ENCODE results near the gene SLMAP. TPM values are rescaled to one million over a fixed set of nuclear protein-coding genes. Genes with fewer than 3 reads are reported as not detected.

Gene SLMAP
- total RNA-seq, 1 donor from 2014 or later, result 29.2 TPM

- no peak for DNase-seq (ENCODE audit: low spot score)
- no peak for ATAC-seq
These were observed 200.7 kb downstream of the SLMAP start for GRCh38 chr3:57956833-57957174.

DNA sequence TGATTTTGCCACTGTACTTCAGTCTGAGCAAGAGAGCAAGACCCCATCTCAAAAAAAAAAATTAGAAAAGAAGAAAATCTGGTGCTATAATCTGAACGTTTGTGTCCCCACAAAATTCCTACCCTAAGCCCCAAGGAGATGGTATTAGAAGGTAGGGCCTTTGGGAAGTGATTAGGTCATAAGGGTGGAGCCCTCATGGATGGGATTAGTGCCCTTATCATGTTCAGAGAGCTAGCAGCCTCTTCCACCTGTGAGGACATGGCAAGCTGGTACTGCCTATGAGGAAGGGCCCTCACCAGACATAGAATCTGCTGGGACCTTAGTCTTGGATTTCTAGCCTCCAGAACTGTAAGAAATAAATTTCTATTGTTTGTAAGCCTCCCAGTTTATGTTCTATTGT, 201.7 kb downstream of the SLMAP start:
- DNase-seq (ENCODE audit: low spot score), result no peak
- ATAC-seq, result no peak

GRCh38 chr3:57958642-57959422, 202.7 kb downstream of the SLMAP start:
- peak; percentile 25 for ATAC-seq
- DNase-seq (ENCODE audit: low spot score), result no peak

DNA sequence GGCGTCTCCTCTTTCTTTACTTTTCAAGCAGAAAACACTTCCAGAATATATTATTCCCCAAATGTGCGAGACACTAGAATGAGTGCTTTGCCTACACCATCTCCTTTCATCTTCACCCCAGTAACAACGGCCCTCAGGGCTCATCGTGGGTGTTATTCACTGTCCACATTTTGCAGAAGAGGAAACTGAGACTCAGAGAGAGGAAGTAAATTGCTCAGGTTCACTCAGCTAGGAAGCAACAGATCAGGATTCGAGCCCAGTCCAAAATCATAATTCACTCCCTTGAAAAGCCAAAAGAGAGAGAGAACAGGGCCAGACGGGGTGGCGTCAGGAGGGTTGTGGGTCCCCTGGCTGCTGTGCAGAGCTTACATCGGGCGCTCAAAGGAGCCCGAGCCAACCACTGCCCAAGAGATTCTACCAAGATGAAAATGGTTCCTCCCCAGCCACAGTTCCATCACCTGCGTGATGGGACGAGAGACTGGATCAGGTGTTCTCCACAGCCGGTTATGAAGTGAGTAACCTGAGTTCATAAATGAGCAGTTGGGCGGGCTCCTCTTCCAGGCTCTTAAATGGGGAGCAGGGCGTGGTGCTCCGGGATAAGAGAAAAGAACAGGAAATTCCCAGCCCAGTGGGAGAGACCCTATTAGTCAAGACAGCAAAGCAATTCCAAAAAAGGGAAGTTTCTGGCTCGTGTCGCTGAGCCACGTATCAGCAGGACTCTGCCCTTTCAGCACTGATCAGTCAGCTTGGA, 203.5 kb downstream of the SLMAP start:
- ATAC-seq, result peak; percentile 27

GRCh38 chr3:57960174-57960505, 204.0 kb downstream of the SLMAP start:
- DNase-seq (ENCODE audit: low spot score) (no peak), ATAC-seq (no peak)

More for the DNA sequence above, 203.5 kb downstream of the SLMAP start:
- no peak for DNase-seq (ENCODE audit: low spot score)

GRCh38 chr3:57961177-57961827, 205.2 kb downstream of the SLMAP start:
- peak; percentile 21 for ATAC-seq

DNA sequence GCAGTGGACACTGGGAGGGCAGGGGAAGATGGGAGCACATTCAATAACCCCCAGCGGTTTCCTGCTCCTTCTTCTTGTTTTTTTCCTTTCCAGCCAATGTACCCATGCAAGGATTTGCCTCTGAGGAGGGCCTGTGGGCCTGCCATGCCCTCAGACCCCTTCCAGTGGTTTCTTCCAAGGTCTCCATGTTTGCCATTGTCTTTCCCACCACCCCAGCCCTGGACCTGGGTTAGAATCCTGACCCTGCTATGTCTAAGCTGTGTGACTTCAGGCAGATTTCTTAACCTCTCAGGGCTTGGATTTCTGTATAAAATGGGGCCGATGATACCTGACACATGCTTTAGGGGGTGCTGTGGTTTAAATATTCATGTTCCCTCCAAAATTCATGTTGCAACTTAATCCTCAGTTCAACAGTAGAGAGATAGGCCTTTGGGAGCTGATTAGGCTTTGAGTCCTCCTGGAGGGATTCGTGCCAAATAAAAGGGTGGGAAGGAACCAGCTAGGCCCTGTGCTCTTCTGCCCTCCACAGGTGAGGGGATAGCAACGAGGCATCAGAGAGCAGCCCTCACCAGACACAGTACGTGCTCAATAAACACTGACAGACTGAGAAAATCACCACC, 205.8 kb downstream of the SLMAP start:
- ATAC-seq (peak; percentile 24), DNase-seq (ENCODE audit: low spot score) (no peak)

More at GRCh38 chr3:57961177-57961827, 205.2 kb downstream of the SLMAP start:
- DNase-seq (ENCODE audit: low spot score), result no peak

- no peak for ATAC-seq
- DNase-seq (ENCODE audit: low spot score), result no peak
These were observed 206.3 kb downstream of the SLMAP start for GRCh38 chr3:57962448-57962834.

DNA sequence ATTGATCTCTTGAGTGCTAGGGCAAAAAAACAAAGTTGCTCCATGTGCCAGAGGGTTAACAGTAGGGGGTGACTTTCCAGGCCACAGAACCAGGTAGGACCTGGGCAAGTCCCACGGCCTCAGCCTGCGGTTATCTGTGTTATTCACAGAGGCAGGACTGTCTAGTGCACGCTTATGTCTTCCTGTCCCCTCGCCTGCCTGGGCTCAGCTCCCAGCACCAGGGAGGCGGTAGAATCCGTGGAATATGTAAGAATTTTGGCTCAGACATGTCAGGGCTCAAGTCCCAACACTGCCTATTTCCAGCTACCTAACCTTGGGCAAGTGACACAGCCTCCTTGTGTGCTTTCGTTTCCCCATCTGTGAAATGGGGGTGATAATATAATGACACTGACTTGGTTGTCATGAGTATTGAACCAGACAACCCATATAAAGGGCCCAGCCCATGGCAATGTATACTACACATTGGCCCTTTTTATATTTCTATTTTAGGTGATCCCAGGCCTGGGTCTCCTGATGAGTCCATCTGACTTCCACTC, 207.8 kb downstream of the SLMAP start:
- ATAC-seq (no peak), DNase-seq (ENCODE audit: low spot score) (no peak)

GRCh38 chr3:57966829-57967228, 210.7 kb downstream of the SLMAP start:
- DNase-seq (ENCODE audit: low spot score), result no peak
- ATAC-seq, result no peak

DNA sequence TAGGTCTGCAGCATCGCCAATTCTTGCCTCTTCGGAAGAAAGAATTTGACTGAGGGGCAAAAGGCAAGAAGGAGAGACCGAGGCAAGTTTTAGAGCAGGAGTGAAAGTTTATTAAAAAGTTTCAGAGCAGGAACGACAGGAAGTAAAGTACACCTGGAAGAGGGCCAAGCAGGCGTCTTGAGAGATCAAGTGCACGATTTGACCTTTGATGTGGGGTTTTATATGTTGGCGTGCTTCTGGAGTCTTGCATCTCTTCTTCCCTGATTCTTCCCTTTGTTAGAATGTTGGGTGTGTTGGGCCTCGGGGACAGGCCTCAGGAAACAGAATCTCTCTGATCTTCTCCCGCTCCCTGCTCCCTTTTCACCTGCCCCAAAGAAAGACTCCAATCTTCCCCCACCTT, 211.5 kb downstream of the SLMAP start:
- DNase-seq (ENCODE audit: low spot score), result no peak
- no peak for ATAC-seq

GRCh38 chr3:57968501-57968900, 212.4 kb downstream of the SLMAP start:
- ATAC-seq, result no peak
- DNase-seq (ENCODE audit: low spot score), result no peak

DNA sequence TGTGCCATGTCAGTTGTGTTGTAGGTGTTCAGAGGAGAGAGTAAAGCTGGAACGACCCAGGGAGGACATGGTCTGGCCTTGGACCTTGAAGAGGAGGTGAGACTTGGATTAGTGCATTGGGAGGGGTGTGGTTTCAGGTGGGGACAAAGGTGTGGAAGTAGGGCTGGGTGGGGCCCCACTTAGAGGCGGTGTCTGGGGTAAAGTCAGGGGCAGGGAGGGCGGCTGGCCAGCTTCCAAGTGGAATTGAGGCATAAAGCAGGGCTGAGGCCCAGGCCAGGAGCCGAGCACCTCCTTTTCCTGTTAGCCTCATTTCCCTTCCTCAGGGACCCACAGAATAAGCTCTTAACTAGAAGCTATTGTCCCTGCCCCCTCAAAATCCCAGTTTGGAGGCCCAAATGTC, 215.9 kb downstream of the SLMAP start:
- DNase-seq (ENCODE audit: low spot score), result no peak
- no peak for ATAC-seq

- ATAC-seq (no peak), DNase-seq (ENCODE audit: low spot score) (no peak)
These were observed 216.5 kb downstream of the SLMAP start for GRCh38 chr3:57972531-57973111.

DNA sequence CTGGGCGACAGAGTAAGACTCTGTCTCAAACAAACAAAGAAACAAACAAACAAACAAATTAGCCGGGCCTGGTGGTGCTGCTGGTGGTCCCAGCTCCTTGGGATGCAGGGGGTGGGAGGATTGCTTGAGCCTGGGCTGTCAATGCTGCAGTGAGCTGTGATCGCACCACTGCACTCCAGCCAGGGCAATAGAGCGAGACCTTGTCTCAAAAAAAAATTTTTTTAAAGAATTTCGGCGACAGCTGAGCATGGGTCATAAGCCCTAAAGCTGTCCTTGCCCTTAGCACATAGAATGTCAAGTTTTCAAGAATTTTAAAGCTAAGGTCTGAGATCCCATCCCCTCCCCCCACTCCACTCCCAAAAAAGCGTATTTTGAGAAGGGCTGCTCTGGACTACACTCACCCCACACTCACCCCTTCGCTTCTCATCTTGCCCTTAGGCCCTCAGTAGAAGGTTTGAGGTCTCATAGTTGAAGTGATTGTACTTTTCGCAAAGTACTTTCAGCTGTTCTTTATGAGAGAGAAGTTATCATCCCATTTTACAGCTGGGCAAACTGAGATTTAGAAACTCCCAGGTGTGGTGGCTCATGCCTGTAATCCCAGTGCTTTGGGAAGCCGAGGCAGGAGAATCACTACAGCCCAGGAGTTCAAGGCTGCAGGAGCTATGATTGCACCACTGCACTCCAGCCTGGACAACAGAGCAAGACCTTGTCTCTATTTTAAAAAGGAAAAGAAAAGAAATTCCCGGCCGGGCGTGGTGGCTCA, 217.8 kb downstream of the SLMAP start:
- ATAC-seq (no peak), DNase-seq (ENCODE audit: low spot score) (no peak)

DNA sequence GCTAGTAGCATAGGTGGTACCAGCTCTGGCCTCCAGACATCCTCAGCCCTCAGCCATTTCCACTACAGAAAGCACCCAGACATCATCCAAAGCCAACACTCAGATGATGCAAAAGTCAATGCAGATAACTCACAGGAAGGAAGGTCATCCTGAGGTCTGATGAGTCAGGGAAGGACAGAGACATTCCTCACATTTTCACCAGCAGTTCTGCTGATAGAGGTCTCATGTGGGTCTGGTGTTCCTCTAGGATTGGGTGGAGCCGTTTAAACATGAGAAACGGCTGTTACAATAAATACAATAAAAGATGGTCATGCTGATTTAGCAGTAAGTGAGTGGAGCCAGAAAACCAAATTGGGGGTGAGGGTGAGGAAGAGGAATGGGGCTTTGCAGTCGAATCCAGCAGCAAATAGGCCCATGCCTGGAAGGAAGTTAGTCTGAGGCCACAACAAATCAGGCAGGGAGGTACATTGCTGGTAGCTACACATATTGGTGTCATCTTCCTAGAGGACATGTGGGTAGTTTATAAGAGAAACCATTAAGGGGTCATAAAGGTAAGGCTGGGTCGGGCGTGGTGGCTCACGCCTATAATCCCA, 218.8 kb downstream of the SLMAP start:
- no peak for DNase-seq (ENCODE audit: low spot score)
- ATAC-seq, result peak; percentile 54

- ATAC-seq (no peak), DNase-seq (ENCODE audit: low spot score) (no peak)
These were observed 221.7 kb downstream of the SLMAP start for GRCh38 chr3:57977818-57978235.

- peak; percentile 25 for ATAC-seq
- no peak for DNase-seq (ENCODE audit: low spot score)
These were observed 222.2 kb downstream of the SLMAP start for GRCh38 chr3:57978316-57978715.

Measured in left lobe of liver (tissue), 2 donors.